ENCODE measurements around the gene MBD1.
"Not testable (repeated sequence)": the region's sequence is repeated elsewhere in the genome, so short reads cannot be mapped to it uniquely, and the experiment has no call there.

Gene MBD1

GRCh38 chr18:50275503-50276036 is 5.8 kb downstream of the MBD1 start:
- H3K27ac ChIP-seq = peak overlapping the region; percentile 96
- DNase-seq (ENCODE audit: low read depth, low spot score) = no peak

GRCh38 chr18:50274941-50275340 is 6.4 kb downstream of the MBD1 start:
- DNase-seq (ENCODE audit: low read depth, low spot score) = no peak
- peak overlapping the region; percentile 96 for H3K27ac ChIP-seq

GRCh38 chr18:50274044-50274442 is 7.3 kb downstream of the MBD1 start:
- peak overlapping the region; percentile 96 for H3K27ac ChIP-seq
- DNase-seq (ENCODE audit: low read depth, low spot score) = no peak

GRCh38 chr18:50273203-50274043 is 7.9 kb downstream of the MBD1 start:
- no peak for DNase-seq (ENCODE audit: low read depth, low spot score)
- H3K27ac ChIP-seq = peak overlapping the region; percentile 96

GRCh38 chr18:50272568-50272967 is 8.8 kb downstream of the MBD1 start:
- peak overlapping the region; percentile 96 for H3K27ac ChIP-seq
- DNase-seq (ENCODE audit: low read depth, low spot score) = no peak

- DNase-seq (ENCODE audit: low read depth, low spot score) = no peak
- H3K27ac ChIP-seq = peak overlapping the region; percentile 96
These were observed 13.1 kb downstream of the MBD1 start for GRCh38 chr18:50268022-50268747.

GRCh38 chr18:50266248-50266704 is 15.0 kb downstream of the MBD1 start, which contains the start of gene CFAP53:
Gene CFAP53 (minus strand): TSS chr18:50266495. CDS start chr18:50266404, 91 bp downstream.
- DNase-seq (ENCODE audit: low read depth, low spot score) = no peak
- peak within 1 kb of the TSS; percentile 96 for H3K27ac ChIP-seq

- DNase-seq (ENCODE audit: low read depth, low spot score) = no peak
- H3K27ac ChIP-seq = no peak overlapping the region
These were observed 18.3 kb downstream of the MBD1 start for GRCh38 chr18:50262977-50263376.

- DNase-seq (ENCODE audit: low read depth, low spot score) = no peak
These were observed 30.4 kb downstream of the MBD1 start for GRCh38 chr18:50250935-50251334.

GRCh38 chr18:50249576-50249975 is 31.7 kb downstream of the MBD1 start:
- DNase-seq (ENCODE audit: low read depth, low spot score) = no peak
- no peak overlapping the region for H3K27ac ChIP-seq

More at GRCh38 chr18:50250935-50251334, 30.4 kb downstream of the MBD1 start:
- H3K27ac ChIP-seq = no peak overlapping the region

GRCh38 chr18:50247561-50247960 is 33.8 kb downstream of the MBD1 start:
- no peak overlapping the region for H3K27ac ChIP-seq
- DNase-seq (ENCODE audit: low read depth, low spot score) = no peak

GRCh38 chr18:50241768-50242167 is 39.6 kb downstream of the MBD1 start:
- not testable (repeated sequence) for DNase-seq (ENCODE audit: low read depth, low spot score)
- H3K27ac ChIP-seq = peak overlapping the region; percentile 96

GRCh38 chr18:50240080-50240563 is 41.2 kb downstream of the MBD1 start:
- peak; percentile 94 for DNase-seq (ENCODE audit: low read depth, low spot score)
- peak overlapping the region; percentile 96 for H3K27ac ChIP-seq

- no peak for DNase-seq (ENCODE audit: low read depth, low spot score)
- H3K27ac ChIP-seq = peak overlapping the region; percentile 60
These were observed 48.9 kb downstream of the MBD1 start for GRCh38 chr18:50232419-50232818.

GRCh38 chr18:50231621-50232020 is 49.7 kb downstream of the MBD1 start:
- H3K27ac ChIP-seq = peak overlapping the region; percentile 60
- DNase-seq (ENCODE audit: low read depth, low spot score) = peak; percentile 58

- H3K27ac ChIP-seq; DNase-seq (ENCODE audit: low read depth, low spot score): not testable (repeated sequence)
These were observed 61.1 kb downstream of the MBD1 start for GRCh38 chr18:50220249-50220648.

All from epithelial cell of prostate (primary cell).